ENCODE results near the gene C10orf88. TPM values are rescaled to one million over a fixed set of nuclear protein-coding genes. Genes with fewer than 3 reads are reported as not detected.

C10orf88 gene
- polyA plus RNA-seq, 1 donor (not counting 4 experiments of a cell fraction or from before 2014, with no cell fraction given), result 8.4 TPM

DNA sequence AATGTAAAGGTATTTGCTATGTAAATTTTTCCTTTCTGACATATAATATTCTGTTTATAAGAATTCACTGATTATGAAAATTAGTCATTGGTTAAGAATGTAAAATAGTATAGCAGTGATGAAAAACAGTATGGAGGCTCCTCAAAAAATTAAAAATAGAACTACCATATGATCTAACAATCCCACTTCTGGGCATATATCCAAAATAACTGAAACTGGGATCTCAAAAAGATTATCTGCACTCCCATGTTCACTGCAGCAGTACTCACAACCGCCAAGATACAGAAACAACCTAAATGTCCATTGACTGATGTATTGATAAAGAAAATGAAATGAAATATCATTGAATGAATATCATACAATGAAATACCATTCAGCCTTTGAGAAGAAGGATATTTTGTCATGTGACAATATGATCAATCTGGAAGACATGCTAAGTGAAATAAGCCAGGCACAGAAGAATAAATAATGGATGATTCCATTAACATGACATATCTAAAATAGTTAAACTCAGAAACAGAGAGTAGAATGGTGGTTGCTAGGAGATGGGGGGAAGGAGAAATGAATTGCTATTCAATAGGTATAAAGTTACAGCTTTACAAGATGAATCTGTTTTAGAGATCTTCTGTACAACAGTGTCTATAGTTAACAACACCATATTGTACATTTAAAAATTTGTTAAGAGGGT lies 14.0 kb downstream of the C10orf88 start:
- DNase-seq (ENCODE audit: low read depth, low spot score) (no peak), FAIRE-seq (no peak)
- Histone ChIP-seq H3K9me1 (ENCODE audit: control insufficient read depth, extremely low read depth, insufficient read depth, low read length) (no peaks in the 10 kb centered on the region), H3K27me3 (ENCODE audit: control insufficient read depth, extremely low read depth, insufficient read depth, low read length) (no peaks in the 10 kb centered on the region), H3K9ac (ENCODE audit: control insufficient read depth, extremely low read depth, insufficient read depth, low read length) (no peak overlapping the region), H3K79me2 (ENCODE audit: control insufficient read depth, insufficient read depth, low read length) (peaks cover 3% of the 10 kb centered on the region), H2AFZ (ENCODE audit: control insufficient read depth, low read length) (no peak overlapping the region), H3K9me3 (ENCODE audit: control insufficient read depth, low read depth, low read length) (no peaks in the 10 kb centered on the region), H3K4me1 (ENCODE audit: control insufficient read depth, extremely low read depth, insufficient read depth, low read length) (no peaks in the 10 kb centered on the region), H3K36me3 (ENCODE audit: control insufficient read depth in 2 of 2, extremely low read depth in 1 of 2, insufficient read depth in 2 of 2, low read length in 2 of 2) (peaks cover 0 to 6% of the 10 kb centered on the region in 2 experiments), H3K4me2 (ENCODE audit: control insufficient read depth, extremely low read depth, insufficient read depth, low read depth, low read length) (no peak overlapping the region), H3K4me3 (ENCODE audit: control insufficient read depth in 2 of 3, extremely low read depth in 1 of 3, insufficient read depth in 2 of 3, low read depth in 1 of 3, low read length in 3 of 3) (no peak overlapping the region), H4K20me1 (ENCODE audit: control insufficient read depth, extremely low read depth, insufficient read depth, low read length) (no peaks in the 10 kb centered on the region), H3K27ac (ENCODE audit: control insufficient read depth, insufficient read depth, low read length) (no peak overlapping the region)
- no peak for TF ChIP-seq EZH2 (IDR thresholded peaks at IDR 0.05; ENCODE audit: low read length)
- TF ChIP-seq, protein P1, sequence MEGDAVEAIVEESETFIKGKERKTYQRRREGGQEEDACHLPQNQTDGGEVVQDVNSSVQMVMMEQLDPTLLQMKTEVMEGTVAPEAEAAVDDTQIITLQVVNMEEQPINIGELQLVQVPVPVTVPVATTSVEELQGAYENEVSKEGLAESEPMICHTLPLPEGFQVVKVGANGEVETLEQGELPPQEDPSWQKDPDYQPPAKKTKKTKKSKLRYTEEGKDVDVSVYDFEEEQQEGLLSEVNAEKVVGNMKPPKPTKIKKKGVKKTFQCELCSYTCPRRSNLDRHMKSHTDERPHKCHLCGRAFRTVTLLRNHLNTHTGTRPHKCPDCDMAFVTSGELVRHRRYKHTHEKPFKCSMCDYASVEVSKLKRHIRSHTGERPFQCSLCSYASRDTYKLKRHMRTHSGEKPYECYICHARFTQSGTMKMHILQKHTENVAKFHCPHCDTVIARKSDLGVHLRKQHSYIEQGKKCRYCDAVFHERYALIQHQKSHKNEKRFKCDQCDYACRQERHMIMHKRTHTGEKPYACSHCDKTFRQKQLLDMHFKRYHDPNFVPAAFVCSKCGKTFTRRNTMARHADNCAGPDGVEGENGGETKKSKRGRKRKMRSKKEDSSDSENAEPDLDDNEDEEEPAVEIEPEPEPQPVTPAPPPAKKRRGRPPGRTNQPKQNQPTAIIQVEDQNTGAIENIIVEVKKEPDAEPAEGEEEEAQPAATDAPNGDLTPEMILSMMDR (optimal IDR thresholded peaks at IDR 0.05 in 1 of 3, IDR thresholded peaks at IDR 0.05 in 1 of 3, conservative IDR thresholded peaks at IDR 0.05 in 1 of 3; ENCODE audit: extremely low read depth in 1 of 3, insufficient read depth in 2 of 3, low read length in 3 of 3), result no peak
- dilution Hi-C loops (cut with MboI; ENCODE audit: extremely low pct_ligation_motif_present, low sequenced_read_pairs), result no loop called here

DNA sequence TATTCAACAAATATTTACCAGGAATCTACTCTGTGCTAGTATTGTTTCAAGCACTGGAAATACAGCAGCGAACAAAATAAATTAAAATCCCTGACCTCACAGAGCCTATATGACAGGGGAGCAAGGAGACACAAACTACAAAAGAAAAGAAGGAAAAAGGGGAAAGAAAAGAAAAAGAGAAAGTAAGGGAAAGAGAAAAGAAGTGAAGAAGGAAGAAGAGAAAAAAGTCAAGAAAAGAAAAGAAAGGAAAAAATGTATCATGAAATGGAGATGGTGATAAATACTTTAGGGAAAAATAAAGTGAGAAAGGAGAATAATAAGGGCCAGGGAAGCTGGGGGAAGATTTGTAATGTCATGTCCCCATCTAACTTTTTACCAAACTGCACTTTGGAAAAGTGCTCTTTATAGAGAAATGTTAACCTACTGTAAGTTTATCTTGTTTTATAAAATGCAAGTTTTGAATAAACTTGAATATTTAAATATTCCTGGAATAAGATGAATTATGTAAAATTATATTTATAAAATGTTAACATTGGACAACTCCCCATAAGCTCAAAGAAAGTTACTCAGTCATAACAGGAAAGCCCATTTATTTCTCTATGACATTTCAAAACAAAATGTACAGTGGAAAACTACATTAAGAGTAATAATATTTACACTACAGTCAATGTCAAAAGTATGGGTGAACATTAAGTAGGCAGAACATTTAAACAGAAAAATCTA lies 14.7 kb downstream of the C10orf88 start:
- Histone ChIP-seq H3K27ac (ENCODE audit: control insufficient read depth, insufficient read depth, low read length) (no peak overlapping the region), H3K4me1 (ENCODE audit: control insufficient read depth, extremely low read depth, insufficient read depth, low read length) (no peaks in the 10 kb centered on the region), H3K4me3 (ENCODE audit: control insufficient read depth in 2 of 3, extremely low read depth in 1 of 3, insufficient read depth in 2 of 3, low read depth in 1 of 3, low read length in 3 of 3) (no peak overlapping the region), H3K79me2 (ENCODE audit: control insufficient read depth, insufficient read depth, low read length) (peaks cover 3% of the 10 kb centered on the region), H3K9ac (ENCODE audit: control insufficient read depth, extremely low read depth, insufficient read depth, low read length) (no peak overlapping the region), H2AFZ (ENCODE audit: control insufficient read depth, low read length) (no peak overlapping the region), H3K27me3 (ENCODE audit: control insufficient read depth, extremely low read depth, insufficient read depth, low read length) (no peaks in the 10 kb centered on the region), H3K9me3 (ENCODE audit: control insufficient read depth, low read depth, low read length) (no peaks in the 10 kb centered on the region), H3K36me3 (ENCODE audit: control insufficient read depth in 2 of 2, extremely low read depth in 1 of 2, insufficient read depth in 2 of 2, low read length in 2 of 2) (peaks cover 0 to 6% of the 10 kb centered on the region in 2 experiments), H4K20me1 (ENCODE audit: control insufficient read depth, extremely low read depth, insufficient read depth, low read length) (no peaks in the 10 kb centered on the region), H3K4me2 (ENCODE audit: control insufficient read depth, extremely low read depth, insufficient read depth, low read depth, low read length) (no peak overlapping the region), H3K9me1 (ENCODE audit: control insufficient read depth, extremely low read depth, insufficient read depth, low read length) (no peaks in the 10 kb centered on the region)
- no peak for FAIRE-seq
- TF ChIP-seq, protein P1 (optimal IDR thresholded peaks at IDR 0.05 in 1 of 3, IDR thresholded peaks at IDR 0.05 in 1 of 3, conservative IDR thresholded peaks at IDR 0.05 in 1 of 3; ENCODE audit: extremely low read depth in 1 of 3, insufficient read depth in 2 of 3, low read length in 3 of 3), result no peak
- TF ChIP-seq EZH2 (IDR thresholded peaks at IDR 0.05; ENCODE audit: low read length), result no peak
- DNase-seq (ENCODE audit: low read depth, low spot score), result no peak
- dilution Hi-C loops (cut with MboI; ENCODE audit: extremely low pct_ligation_motif_present, low sequenced_read_pairs), result no loop called here

All from keratinocyte (primary cell).